Muscle of leg (tissue), 11 donors: ENCODE data around the gene THAP7. TPM values are rescaled to one million over a fixed set of nuclear protein-coding genes. Genes with fewer than 3 reads are reported as not detected.
A peak's percentile ranks its signal among the peaks of the same experiment; 100 is the strongest.

ENCODE experiments used
- DNase-seq: peaks from one replicate; pipeline ENCODE4 v3.0.0; 2013
- H3K27ac ChIP-seq: one replicate; pipeline ENCODE4 v1.5.1; 2013; ENCODE audit warnings: mild to moderate bottlenecking, low read length, control low read depth
- H3K27me3 ChIP-seq: one replicate; pipeline ENCODE4 v1.6.1; 2013; ENCODE audit warnings: low read length; ENCODE audit not compliant: control insufficient read depth, insufficient read depth
- H3K36me3 ChIP-seq: one replicate; pipeline ENCODE4 v1.6.1; 2013; ENCODE audit warnings: low read length; ENCODE audit not compliant: control insufficient read depth, insufficient read depth
- H3K4me1 ChIP-seq: one replicate; pipeline ENCODE4 v1.6.1; 2013; ENCODE audit warnings: low read length; ENCODE audit not compliant: control insufficient read depth, insufficient read depth
- H3K4me3 ChIP-seq: one replicate; pipeline ENCODE4 v1.5.1; 2013; ENCODE audit warnings: low read length, control low read depth
- H3K9me3 ChIP-seq: replicated peaks from 2 replicates; pipeline ENCODE4 v1.6.1; 2013; ENCODE audit warnings: low read depth, low read length; ENCODE audit not compliant: control insufficient read depth
- WGBS: methylation state at CpG from one replicate; pipeline ENCODE4 v1.1.5; 2013; ENCODE audit warnings: missing lambda C conversion rate; ENCODE audit not compliant: insufficient coverage; 5-methylcytosine and 5-hydroxymethylcytosine counted together
- polyA plus RNA-seq, 8 donors: library from polyadenylated mRNA; unstranded; fragments of 120-200 nt; gene quantifications; one replicate each; pipeline versions ENCODE4 v1.2.1 to v1.2.3, GENCODE V29; 2013; ENCODE audit warnings: inconsistent platforms in 1 of 8, low replicate concordance in 1 of 8; ENCODE audit not compliant: insufficient read length in 8 of 8, insufficient read depth in 1 of 8
- total RNA-seq: library from RNA; stranded (reverse); fragments of 120-200 nt; gene quantifications from one replicate; pipeline ENCODE4 v1.2.4, GENCODE V29; 2013

THAP7 gene
- total and polyA plus RNA-seq, 9 donors: 18.8 to 22.1 (median 20.0) TPM

GRCh38 chr22:20986365-20986764 is 15.6 kb downstream of the THAP7 start:
- DNase-seq: no peak
- Histone ChIP-seq H3K9me3 (no peaks in the 10 kb centered on the region), H3K4me1 (peaks cover 11% of the 10 kb centered on the region), H3K36me3 (peaks cover 56% of the 10 kb centered on the region), H3K4me3 (no peak overlapping the region), H3K27ac (no peak overlapping the region), H3K27me3 (no peaks in the 10 kb centered on the region)
- WGBS: 100% methylated on average over 1 of the region's 1 CpG

GRCh38 chr22:20985720-20986119 is 16.2 kb downstream of the THAP7 start:
- Histone ChIP-seq H3K36me3 (peaks cover 50% of the 10 kb centered on the region), H3K27ac (no peak overlapping the region), H3K4me1 (peaks cover 17% of the 10 kb centered on the region), H3K9me3 (no peaks in the 10 kb centered on the region), H3K4me3 (no peak overlapping the region), H3K27me3 (no peaks in the 10 kb centered on the region)
- WGBS: 93% methylated on average over 6 of the region's 7 CpGs
- DNase-seq: no peak

- DNase-seq: no peak
- Histone ChIP-seq H3K9me3 (no peaks in the 10 kb centered on the region), H3K27me3 (peaks cover 13% of the 10 kb centered on the region), H3K4me3 (peak overlapping the region; percentile 93), H3K27ac (no peak overlapping the region), H3K4me1 (peaks cover 28% of the 10 kb centered on the region), H3K36me3 (peaks cover 29% of the 10 kb centered on the region)
- WGBS: no CpG with 5 or more reads among the region's 5 CpGs
Observed at GRCh38 chr22:20983081-20983771, 18.7 kb downstream of the THAP7 start.

- 2% methylated on average over 12 of the region's 12 CpGs for WGBS
- Histone ChIP-seq H3K9me3 (no peaks in the 10 kb centered on the region), H3K4me3 (peak overlapping the region; percentile 93), H3K4me1 (peaks cover 28% of the 10 kb centered on the region), H3K27me3 (peaks cover 13% of the 10 kb centered on the region), H3K36me3 (peaks cover 22% of the 10 kb centered on the region), H3K27ac (no peak overlapping the region)
- DNase-seq: no peak
Observed at GRCh38 chr22:20982563-20982882, 19.4 kb downstream of the THAP7 start.

GRCh38 chr22:20981787-20982562 is 19.9 kb downstream of the THAP7 start, which contains the start of gene LZTR1:
TSS of gene LZTR1 (plus strand) at chr22:20982297. CDS start at chr22:20982372, 75 bp downstream.
- Histone ChIP-seq H3K27me3 (peaks cover 13% of the 10 kb centered on the region), H3K4me3 (peak within 1 kb of the TSS; percentile 93), H3K4me1 (peaks cover 28% of the 10 kb centered on the region), H3K9me3 (no peaks in the 10 kb centered on the region), H3K27ac (peak within 1 kb of the TSS; percentile 96), H3K36me3 (peaks cover 19% of the 10 kb centered on the region)
- peak; percentile 93 for DNase-seq
- WGBS: under 1% methylated on average over 86 of the region's 87 CpGs

- Histone ChIP-seq H3K4me3 (peak overlapping the region; percentile 93), H3K9me3 (no peaks in the 10 kb centered on the region)
- no peak for DNase-seq
Observed at GRCh38 chr22:20980938-20981722, 20.8 kb downstream of the THAP7 start.

DNA sequence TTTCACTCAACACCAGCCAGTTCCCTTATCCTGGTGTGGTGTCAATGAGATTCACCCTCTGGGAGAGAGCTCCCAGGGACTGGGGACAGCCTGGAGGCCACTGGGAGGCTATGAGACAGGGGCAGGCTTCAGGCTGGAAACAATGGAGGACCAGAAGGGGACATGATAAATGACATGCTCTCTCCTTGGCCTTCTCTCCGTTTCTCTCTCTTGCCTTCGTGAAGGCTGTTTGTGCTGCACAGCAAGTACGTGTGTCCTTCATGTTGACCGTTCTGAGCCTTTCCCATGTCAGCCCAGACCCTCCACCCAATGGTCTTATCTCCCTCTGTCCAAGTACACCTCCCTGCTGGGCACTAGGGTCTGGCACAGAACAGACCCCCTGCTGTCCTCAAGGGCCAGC is 21.4 kb downstream of the THAP7 start:
- Histone ChIP-seq H3K36me3 (peaks cover 16% of the 10 kb centered on the region), H3K27me3 (peaks cover 13% of the 10 kb centered on the region), H3K27ac (no peak overlapping the region), H3K4me1 (peaks cover 28% of the 10 kb centered on the region), H3K4me3 (no peak overlapping the region), H3K9me3 (no peaks in the 10 kb centered on the region)
- no peak for DNase-seq
- WGBS: 81% methylated on average over 4 of the region's 4 CpGs

More at GRCh38 chr22:20980938-20981722, 20.8 kb downstream of the THAP7 start:
- Histone ChIP-seq H3K27me3 (peaks cover 13% of the 10 kb centered on the region), H3K27ac (peak overlapping the region; percentile 96), H3K4me1 (peaks cover 28% of the 10 kb centered on the region), H3K36me3 (peaks cover 19% of the 10 kb centered on the region)
- WGBS: 75% methylated on average over 2 of the region's 10 CpGs

DNA sequence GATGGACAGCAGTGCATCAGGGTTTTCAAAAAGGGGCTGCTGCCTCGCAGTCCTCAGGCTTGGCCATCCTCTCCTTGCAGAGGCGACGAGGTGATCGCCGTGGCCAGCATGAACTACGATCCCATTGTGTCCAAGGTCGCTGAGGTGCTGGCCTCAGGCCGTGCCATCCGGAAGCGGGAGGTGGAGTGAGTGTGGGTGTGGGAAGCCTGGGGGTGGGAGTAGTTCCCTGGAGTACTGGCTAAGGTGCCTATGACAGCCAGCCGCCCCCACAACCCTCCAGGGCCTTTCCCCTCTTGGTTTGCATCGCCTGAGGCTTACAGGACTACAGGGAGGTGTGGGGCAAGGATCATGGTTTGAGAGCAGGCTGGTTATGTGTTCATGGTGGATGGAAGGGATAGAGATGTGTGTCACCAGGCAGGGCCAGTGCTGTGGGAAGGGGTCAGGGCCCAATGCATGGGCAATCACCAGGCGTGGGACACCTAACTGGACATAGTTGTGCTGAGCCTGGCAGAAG is 21.9 kb downstream of the THAP7 start:
- Histone ChIP-seq H3K4me3 (no peak overlapping the region), H3K27ac (no peak overlapping the region), H3K27me3 (peaks cover 13% of the 10 kb centered on the region), H3K9me3 (no peaks in the 10 kb centered on the region), H3K4me1 (peaks cover 28% of the 10 kb centered on the region), H3K36me3 (peaks cover 12% of the 10 kb centered on the region)
- DNase-seq: no peak
- WGBS: 35% methylated on average over 6 of the region's 13 CpGs

DNA sequence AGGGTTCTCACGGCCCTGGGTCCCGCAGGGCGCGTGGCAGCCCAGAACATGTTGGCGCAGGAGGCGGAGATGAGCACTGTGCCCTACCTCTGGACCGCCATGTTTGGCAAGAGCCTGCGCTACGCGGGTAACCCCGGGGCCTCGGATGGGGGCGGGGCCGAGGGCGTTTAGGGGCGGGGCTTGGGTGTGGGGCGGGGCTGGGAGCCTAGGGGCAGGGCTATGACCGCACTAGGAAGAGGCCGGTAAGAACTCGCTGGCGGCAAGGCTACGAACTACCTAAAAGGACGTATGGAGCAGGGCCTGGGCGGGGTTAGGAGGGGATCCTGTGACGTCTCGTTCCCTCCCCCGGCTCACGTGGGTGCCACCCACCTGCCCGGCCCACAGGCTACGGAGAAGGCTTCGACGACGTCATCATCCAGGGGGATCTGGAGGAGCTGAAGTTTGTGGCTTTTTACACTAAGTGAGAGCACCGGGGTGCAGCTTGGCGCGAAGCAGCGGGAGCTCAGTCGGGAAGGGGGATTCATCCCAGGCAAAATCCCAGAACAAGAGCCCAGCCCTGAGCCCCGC is 22.6 kb downstream of the THAP7 start:
- DNase-seq: peak; percentile 64
- H3K4me3 ChIP-seq: no peak overlapping the region
- no peaks in the 10 kb centered on the region for H3K9me3 ChIP-seq
- H3K4me1 ChIP-seq: peaks cover 28% of the 10 kb centered on the region
- 8% methylated on average over 36 of the region's 39 CpGs for WGBS
- H3K27ac ChIP-seq: no peak overlapping the region
- peaks cover 13% of the 10 kb centered on the region for H3K27me3 ChIP-seq
- peaks cover 8% of the 10 kb centered on the region for H3K36me3 ChIP-seq
